OCI-LY7 (cell line): ENCODE measurements around the gene RALB. TPM values are rescaled to one million over a fixed set of nuclear protein-coding genes. Genes with fewer than 3 reads are reported as not detected.

Experiments
- BruUV-seq: library from RNA; stranded (reverse); fragments of 400-500 nt; replicated peaks from 2 replicates; lab custom pipeline; 2021; lab: Mats Ljungman, UMichigan
- CTCF ChIA-PET: fragments of 300-600 bp; sonication (Branson Sonifier 250); formaldehyde crosslinking; loops from one replicate; lab custom pipeline; 2022; ENCODE audit warnings: antibody characterized with exemption; ENCODE audit not compliant: unreplicated experiment; lab: Charles Lee
- POLR2A ChIA-PET: fragments of 300-600 bp; sonication (Branson Sonifier 250); formaldehyde crosslinking; loops from one replicate; lab custom pipeline; 2022; ENCODE audit warnings: antibody characterized with exemption; lab: Charles Lee
- DNase-seq: peaks from one replicate; pipeline ENCODE4 v3.0.0-alpha.2; 2015; ENCODE audit warnings: low spot score
- H2AFZ ChIP-seq: fragments of 200-600 bp; sonication (generic), shearing (Covaris generic); 2 replicates; pipeline ENCODE4 v1.6.1; 2014; ENCODE audit warnings: mild to moderate bottlenecking, antibody characterized with exemption, low read length, moderate library complexity
- H3K27ac ChIP-seq: fragments of 200-600 bp; sonication (generic); 2 replicates; pipeline ENCODE4 v1.5.1; 2014; ENCODE audit warnings: mixed run types, low read depth, mild to moderate bottlenecking, moderate library complexity, low read length, inconsistent platforms; ENCODE audit not compliant: poor library complexity, severe bottlenecking
- H3K36me3 ChIP-seq: fragments of 200-600 bp; sonication (generic); 2 replicates; pipeline ENCODE4 v1.6.1; 2014; ENCODE audit warnings: mild to moderate bottlenecking, antibody characterized with exemption, low read length, moderate library complexity, mixed read lengths; ENCODE audit not compliant: insufficient read depth
- H3K4me1 ChIP-seq: fragments of 200-600 bp; sonication (generic); 2 replicates; pipeline ENCODE4 v1.5.1; 2014; ENCODE audit warnings: mild to moderate bottlenecking, low read length; ENCODE audit not compliant: insufficient read depth, poor library complexity, severe bottlenecking
- H3K4me2 ChIP-seq: fragments of 200-600 bp; sonication (generic); 2 replicates; pipeline ENCODE4 v1.6.1; 2014; ENCODE audit warnings: mild to moderate bottlenecking, low read length
- H3K4me3 ChIP-seq: fragments of 200-600 bp; sonication (generic); 2 replicates; pipeline ENCODE4 v1.5.1; 2014; ENCODE audit warnings: mild to moderate bottlenecking, low read depth, low read length; ENCODE audit not compliant: poor library complexity, severe bottlenecking
- H3K79me2 ChIP-seq: fragments of 200-600 bp; sonication (generic); 2 replicates; pipeline ENCODE4 v1.6.1; 2016; ENCODE audit warnings: low read depth, mild to moderate bottlenecking, low read length, moderate library complexity, mixed read lengths; ENCODE audit not compliant: insufficient read depth
- H3K9me2 ChIP-seq: fragments of 200-600 bp; sonication (generic); 2 replicates; pipeline ENCODE4 v1.6.1; 2016; ENCODE audit warnings: mild to moderate bottlenecking, low read length, mixed read lengths; ENCODE audit not compliant: insufficient read depth
- H3K9me3 ChIP-seq: fragments of 200-600 bp; sonication (generic); 2 replicates; pipeline ENCODE4 v1.6.1; 2014; ENCODE audit warnings: mild to moderate bottlenecking, mixed run types, low read length, mixed read lengths
- H4K20me1 ChIP-seq: fragments of 200-600 bp; sonication (generic); 2 replicates; pipeline ENCODE4 v1.6.1; 2014; ENCODE audit warnings: mild to moderate bottlenecking, antibody characterized with exemption, low read length, moderate library complexity, mixed read lengths; ENCODE audit not compliant: insufficient read depth
- CTCF ChIP-seq: fragments of 200-600 bp; sonication (generic); conservative IDR thresholded peaks from 2 replicates; pipeline ENCODE4 v1.5.1; 2014; ENCODE audit warnings: mild to moderate bottlenecking, antibody characterized with exemption, low read length, moderate library complexity, mixed read lengths
- EZH2phosphoT487 ChIP-seq: fragments of 200-600 bp; sonication (generic); IDR thresholded peaks from 2 replicates; pipeline ENCODE4 v1.6.1; 2018; ENCODE audit warnings: low read depth, borderline replicate concordance, mild to moderate bottlenecking, mixed run types, antibody characterized with exemption, low read length, moderate library complexity, mixed read lengths
- intact Hi-C: fragments of 100-400 bp; cut with micrococcal nuclease; formaldehyde crosslinking; loops from one replicate; pipeline ENCODE4 v1.10.0; 2022; ENCODE audit not compliant: unreplicated experiment
- total RNA-seq, 2 experiments: library from RNA; depleted of rRNA in 1 of 2; stranded (reverse); fragments of >200 nt in 1 of 2; shearing (Covaris generic) in 1 of 2; gene quantifications; 2 replicates each; pipeline ENCODE4 v1.2.3, GENCODE V29; 2014 to 2022

The RALB gene
- total RNA-seq, 2 experiments from 2014 or later: 16.2 to 23.6 TPM

GRCh38 chr2:120341977-120342376 is 89.3 kb downstream of the RALB start:
- no peak for DNase-seq
- Histone ChIP-seq H3K36me3 (no peaks in the 10 kb centered on the region), H4K20me1 (no peaks in the 10 kb centered on the region), H3K9me2 (no peaks in the 10 kb centered on the region), H3K4me2 (no peak overlapping the region), H3K79me2 (no peaks in the 10 kb centered on the region), H3K4me3 (no peak overlapping the region), H3K27ac (no peak overlapping the region), H3K4me1 (no peaks in the 10 kb centered on the region), H2AFZ (no peak overlapping the region), H3K9me3 (no peaks in the 10 kb centered on the region)
- ChIA-PET CTCF (interaction anchor here (1.2 kb wide), 1 partner anchor 25 kb away, joined by 3 read pairs; no protein-coding TSS in a partner anchor), POLR2A (no interaction called here)
- intact Hi-C loops: loop anchor here (5.0 kb wide), 1 partner anchor 335 kb away; no protein-coding TSS in a partner anchor
- TF ChIP-seq EZH2phosphoT487 (no peak), CTCF (no peak)
- BruUV-seq: no TSS peak

GRCh38 chr2:120342446-120342845 is 89.8 kb downstream of the RALB start:
- DNase-seq: no peak
- no peak overlapping the region for H3K27ac ChIP-seq
- CTCF ChIA-PET: interaction anchor here (1.2 kb wide), 1 partner anchor 26 kb away, joined by 3 read pairs; no protein-coding TSS in a partner anchor
- no peaks in the 10 kb centered on the region for H3K36me3 ChIP-seq
- POLR2A ChIA-PET: no interaction called here
- no peak overlapping the region for H3K4me3 ChIP-seq
- BruUV-seq: no TSS peak
- H3K4me2 ChIP-seq: no peak overlapping the region
- no peaks in the 10 kb centered on the region for H3K79me2 ChIP-seq
- intact Hi-C loops: loop anchor here (5.0 kb wide), 1 partner anchor 335 kb away; no protein-coding TSS in a partner anchor
- H3K9me2 ChIP-seq: no peaks in the 10 kb centered on the region
- H4K20me1 ChIP-seq: no peaks in the 10 kb centered on the region
- H2AFZ ChIP-seq: no peak overlapping the region
- H3K9me3 ChIP-seq: no peaks in the 10 kb centered on the region
- H3K4me1 ChIP-seq: no peaks in the 10 kb centered on the region
- TF ChIP-seq EZH2phosphoT487 (no peak), CTCF (no peak)

GRCh38 chr2:120343100-120343432 is 90.4 kb downstream of the RALB start:
- DNase-seq: no peak
- intact Hi-C loops: loop anchor here (1.0 to 5.0 kb wide), 2 partner anchors 178 to 334 kb away; no protein-coding TSS in a partner anchor
- Histone ChIP-seq H3K4me3 (no peak overlapping the region), H4K20me1 (no peaks in the 10 kb centered on the region), H3K79me2 (no peaks in the 10 kb centered on the region), H3K9me3 (no peaks in the 10 kb centered on the region), H3K4me1 (no peaks in the 10 kb centered on the region), H3K27ac (no peak overlapping the region), H3K36me3 (no peaks in the 10 kb centered on the region), H2AFZ (no peak overlapping the region), H3K4me2 (no peak overlapping the region), H3K9me2 (no peaks in the 10 kb centered on the region)
- CTCF ChIA-PET: no interaction called here
- no peak for TF ChIP-seq CTCF
- no peak for TF ChIP-seq EZH2phosphoT487
- POLR2A ChIA-PET: no interaction called here
- no TSS peak for BruUV-seq
